Activated CD8-positive, alpha-beta memory T cell treated with anti-CD3 and anti-CD28 coated beads, Interleukin-2, amount 50 U/mL, for 1 hour (primary cell): ENCODE data around the gene GPD2.

ENCODE experiments used
- DNase-seq: peaks from one replicate; pipeline ENCODE4 v3.0.0-alpha.2; 2020; ENCODE audit errors: extremely low read depth

The GPD2 gene

DNA sequence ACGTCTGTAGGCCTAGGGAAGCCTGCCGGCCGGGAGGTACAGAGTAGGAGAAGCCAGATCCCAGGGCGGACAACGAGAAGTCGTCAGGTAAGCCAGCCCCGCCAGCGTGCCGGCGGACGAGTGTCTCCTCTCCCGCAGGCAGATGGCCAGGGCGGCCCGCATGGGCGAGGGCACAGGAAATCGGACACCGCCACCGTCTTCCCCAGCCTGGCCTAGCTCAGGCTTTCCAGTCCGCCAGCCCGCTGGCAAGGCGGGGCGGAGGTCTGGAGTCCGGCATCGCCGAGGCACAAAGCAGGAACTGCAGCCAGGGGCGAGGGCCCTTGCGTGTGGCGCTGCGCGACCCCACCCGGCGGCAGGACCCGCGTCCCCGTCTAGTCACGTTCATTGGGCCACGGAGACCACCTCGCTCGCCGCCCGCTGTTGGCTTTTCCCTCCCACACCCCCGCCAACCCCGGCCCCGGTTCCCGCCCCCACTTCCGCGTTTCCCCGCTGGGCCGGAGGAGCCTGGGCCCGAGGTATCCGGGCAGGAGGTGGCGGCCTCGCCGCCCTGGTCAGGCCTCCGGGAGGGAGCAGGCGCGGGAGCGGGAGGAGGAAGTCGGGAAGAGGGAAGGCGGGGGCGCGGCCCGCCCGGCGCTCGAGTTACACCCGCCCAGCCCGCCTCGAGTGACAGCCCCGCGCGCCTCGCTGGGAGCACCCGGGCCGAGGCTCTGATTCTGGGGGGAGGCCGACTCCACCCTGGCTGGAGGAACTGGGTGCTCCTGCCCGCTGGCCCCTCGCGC is at the start of gene GPD2:
Gene GPD2 (plus strand): TSS at position 662 of the 779 bp plus-strand sequence. CDS start 39,727 bp downstream, outside the sequence.
- peak; percentile 34 for DNase-seq

DNA sequence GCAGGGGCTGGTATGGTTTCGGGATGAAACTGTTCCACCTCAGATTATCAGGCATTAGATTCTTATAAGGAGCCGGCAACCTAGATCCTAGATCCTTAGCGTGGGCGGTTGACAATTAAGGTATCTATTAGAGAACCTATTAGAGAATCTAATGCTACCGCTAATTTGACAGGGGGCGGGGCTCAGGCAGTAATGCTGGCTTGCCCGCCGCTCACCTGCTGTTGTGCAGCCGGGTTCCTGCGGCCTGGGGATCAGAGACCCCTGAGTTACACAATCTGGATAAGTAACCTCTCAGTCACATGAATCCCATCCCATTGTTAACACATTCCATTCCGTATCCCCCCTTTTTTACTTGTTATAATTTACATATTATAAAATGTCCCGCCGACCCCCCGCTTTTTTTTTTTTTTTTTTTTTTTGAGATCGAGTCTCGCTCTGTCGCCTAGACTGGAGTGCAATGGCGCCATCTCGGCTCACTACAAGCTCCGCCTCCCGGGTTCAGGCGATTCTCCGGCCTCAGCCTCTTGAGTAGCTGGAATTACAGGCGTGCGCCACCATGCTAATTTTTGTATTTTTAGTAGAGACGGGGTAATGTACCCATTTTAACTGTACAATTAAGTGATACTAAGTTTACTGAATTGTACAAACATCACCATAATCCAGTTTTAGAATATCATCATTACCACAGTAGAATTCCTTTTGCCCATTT is 42.0 kb upstream of the GPD2 start:
- DNase-seq = no peak

DNA sequence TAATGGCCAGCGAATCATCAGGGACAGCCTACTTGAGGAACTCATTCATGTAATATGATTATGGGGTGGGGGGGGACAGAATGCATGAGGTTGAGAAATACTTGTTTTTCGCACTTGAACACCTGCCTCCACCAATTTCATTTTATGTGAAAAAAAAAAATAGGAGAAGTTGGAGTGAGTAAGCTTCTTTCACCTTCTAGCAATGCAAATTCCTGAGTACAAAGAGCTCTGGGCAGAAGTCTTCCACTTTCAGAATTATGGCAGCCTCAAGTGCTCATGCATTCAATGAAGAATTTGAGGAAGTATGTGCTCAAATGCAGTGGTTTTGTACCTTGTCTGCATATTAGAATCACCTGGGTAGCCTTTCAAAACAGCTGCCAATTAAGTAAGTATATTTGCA is 40.1 kb upstream of the GPD2 start:
- no peak for DNase-seq

DNA sequence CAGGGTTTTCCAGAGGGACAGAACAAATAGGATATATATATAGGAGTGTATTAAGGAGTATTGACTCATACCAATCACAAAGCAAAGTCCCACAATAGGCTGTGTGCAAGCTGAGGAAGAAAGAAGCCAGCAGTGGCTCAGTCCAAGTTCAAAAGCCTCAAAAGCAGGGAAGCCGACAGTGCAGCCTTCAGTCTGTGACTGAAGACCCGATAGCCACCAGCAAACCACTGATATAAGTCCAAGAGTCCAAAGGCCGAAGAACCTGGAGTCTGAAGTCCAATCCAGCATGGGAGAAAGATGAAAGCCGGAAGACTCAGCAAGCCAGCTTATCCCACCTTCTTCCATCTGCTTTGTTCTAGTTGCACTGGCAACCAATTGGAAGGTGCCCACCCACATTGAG is 39.0 kb upstream of the GPD2 start:
- DNase-seq = no peak

DNA sequence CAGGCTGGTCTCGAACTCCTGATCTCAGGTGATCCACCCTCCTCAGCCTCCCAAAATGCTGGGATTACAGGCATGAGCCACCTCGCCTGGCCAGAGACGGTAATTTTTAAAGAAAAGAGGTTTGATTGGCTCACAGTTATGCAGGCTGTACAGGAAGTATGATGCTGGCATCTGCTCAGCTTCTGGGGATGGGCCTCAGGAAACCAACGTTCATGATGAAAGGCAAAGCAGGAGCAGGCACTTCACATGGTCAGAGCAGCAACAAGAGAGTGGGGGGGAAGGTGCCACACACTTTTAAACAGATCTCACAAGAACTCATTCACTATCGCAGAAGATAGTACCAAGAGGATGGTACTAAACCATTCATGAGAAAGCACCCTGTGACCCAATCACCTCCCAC is 38.0 kb upstream of the GPD2 start:
- no peak for DNase-seq

DNA sequence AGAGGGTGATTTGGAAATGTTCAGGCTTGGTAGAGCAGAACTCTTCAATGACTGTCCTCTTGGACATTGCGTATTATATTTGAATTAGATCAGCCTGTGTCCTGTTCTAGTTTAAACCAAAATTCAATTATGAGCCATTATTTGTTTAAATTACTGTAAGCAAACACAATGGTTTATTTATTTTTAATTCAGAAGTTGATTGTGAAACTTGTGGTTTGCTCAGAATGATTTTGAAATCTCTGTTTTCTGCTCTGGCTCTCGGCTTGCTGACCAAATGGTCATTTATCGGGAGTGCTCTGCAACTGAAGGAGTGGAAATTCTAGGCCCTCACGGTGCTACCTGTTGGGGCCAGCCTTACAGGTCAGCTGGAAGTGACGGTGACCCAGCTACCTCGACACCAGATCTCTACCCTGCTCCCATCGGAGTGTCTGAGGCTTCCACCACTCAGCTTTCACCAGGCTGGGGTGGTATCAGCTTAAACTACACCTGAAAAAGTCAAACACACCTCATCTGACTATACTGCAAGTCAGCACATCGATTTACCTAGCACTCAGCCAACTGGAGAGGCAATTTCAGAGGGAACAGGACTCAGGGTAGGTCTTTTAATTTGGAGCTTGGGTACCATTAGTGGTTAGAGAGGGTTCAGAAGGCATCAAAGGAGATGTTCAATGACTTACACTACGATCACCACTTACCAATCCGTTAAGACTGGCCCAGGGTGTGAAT is 36.8 kb upstream of the GPD2 start:
- DNase-seq = no peak

DNA sequence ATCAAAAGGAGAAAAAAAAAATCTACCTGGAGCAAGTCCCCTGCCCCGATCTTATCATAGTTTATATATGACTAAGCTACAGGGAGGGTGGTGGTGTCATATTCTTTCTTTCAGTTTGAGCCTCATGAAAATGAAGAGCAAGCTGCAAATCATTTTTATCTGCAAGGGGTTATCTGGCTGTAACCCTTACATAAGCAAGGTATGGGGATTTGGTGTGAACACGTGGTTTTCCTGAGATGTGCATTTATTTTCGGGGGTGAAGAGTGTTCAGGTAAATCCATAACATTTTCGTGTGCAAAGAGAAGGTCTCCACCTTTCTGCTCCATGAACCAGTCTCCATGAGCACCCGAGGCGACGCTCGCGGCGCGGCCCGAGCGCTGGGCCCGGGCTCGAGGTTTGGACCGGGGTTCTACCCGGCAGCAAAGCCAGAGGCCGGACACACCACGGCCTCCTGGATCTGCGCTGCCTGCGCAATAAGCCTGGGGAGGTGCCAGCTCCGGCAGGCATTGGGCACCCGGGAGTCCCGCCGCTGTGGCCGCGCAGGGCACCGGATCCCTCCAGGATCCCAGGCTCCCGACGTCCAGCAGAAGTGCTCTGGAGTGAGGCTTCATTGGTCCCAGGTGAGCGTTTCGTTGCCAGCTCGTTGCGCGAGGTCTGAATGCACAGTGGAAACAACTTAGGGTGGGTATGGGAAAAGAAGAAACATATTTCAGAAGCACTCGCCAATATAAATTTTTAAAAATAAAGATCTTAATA is 36.1 kb upstream of the GPD2 start:
- DNase-seq = no peak

DNA sequence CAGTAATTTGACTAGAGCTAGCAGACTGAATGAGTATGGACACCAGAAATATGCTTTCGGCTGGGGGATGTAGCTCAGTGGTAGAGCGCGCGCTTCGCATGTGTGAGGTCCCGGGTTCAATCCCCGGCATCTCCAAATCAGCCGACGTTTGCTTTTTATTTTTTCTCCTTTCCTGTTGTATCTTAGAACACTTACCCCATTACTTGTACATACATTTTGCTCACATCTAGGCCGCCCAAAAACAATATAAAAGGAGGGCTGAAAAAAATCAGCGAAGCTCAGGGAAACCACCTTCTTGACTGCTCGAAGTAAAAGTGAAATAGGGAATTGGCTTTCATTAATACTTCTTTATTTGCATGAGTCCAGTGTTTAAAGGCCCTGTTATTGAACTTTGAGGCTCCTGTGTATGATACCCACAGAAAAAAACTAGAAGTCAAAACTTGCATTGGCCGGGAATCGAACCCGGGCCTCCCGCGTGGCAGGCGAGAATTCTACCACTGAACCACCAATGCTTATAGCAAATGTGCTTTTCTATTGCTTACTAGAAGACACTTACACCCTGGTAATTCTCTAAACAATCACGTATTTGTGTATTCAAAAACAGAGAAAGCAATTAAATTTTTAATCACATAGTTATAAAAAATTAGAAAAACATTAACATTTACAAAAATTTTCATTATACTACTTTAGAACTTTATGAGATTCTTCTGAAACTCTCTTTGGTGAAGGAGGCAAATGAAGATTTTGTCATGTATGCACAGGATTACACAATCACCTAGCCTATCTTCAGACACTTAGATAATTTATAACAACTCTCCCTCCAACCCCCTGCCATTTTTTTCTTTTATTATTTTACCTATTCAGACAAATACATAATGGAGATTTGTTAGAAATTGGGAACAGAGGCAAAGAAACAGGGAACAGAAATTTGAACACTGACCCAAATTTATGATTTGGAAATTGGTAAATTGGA is 35.2 kb upstream of the GPD2 start:
- DNase-seq = peak; percentile 66

DNA sequence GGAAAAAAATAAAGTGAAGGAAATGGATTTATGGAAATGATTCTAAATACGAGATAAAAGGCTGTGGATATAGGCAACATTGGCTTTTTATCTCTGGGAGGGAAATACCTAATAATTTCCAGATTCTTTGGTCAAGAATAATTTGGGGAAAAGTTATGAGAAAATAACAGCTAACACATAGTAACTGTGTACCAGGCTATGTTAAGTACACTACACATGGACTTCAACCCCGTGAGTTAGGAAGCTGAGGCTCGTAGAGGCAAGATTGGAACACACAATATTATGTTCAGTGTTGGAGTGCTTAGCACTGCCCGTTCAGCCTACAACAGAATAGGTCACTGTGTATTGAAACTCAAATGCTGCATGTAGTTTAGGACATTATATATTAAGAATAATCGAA is 34.3 kb upstream of the GPD2 start:
- no peak for DNase-seq

DNA sequence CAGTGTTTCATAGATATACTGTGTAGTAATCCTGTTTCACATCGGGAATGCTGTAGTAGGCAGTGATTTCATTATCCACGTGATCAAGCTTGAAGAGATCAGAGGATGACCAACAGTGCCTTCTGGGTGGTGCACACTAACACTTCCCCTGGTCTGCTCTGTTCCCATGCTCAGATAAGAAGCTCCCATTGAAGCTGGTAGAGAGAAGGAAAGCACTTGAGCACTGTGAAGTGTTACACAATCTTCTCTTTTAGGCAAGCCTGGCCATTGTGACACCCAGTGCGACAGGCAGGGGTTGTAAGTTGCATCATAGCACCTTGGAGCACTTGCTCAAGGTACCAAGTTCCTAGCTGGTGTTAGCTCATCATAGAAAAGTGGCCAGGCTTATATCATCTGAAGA is 30.6 kb upstream of the GPD2 start:
- no peak for DNase-seq

DNA sequence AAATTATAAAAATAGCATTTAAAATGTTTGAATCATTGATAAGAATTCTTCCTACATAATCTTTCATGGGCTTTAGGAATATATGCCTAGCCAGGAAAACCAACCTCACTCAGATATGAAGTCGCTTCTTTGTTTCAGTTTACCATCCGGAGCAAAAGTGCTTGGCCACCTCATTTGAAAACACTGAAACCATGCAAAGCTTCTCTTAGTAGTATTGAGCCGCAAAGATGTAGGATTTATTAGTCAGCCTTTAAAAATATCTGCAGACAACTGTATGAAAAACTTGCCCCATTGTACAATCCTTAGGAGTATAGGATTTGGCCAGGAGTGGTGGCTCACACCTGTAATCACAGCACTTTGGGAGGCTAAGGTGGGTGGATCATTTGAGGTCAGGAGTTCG is 24.3 kb upstream of the GPD2 start:
- DNase-seq = no peak

DNA sequence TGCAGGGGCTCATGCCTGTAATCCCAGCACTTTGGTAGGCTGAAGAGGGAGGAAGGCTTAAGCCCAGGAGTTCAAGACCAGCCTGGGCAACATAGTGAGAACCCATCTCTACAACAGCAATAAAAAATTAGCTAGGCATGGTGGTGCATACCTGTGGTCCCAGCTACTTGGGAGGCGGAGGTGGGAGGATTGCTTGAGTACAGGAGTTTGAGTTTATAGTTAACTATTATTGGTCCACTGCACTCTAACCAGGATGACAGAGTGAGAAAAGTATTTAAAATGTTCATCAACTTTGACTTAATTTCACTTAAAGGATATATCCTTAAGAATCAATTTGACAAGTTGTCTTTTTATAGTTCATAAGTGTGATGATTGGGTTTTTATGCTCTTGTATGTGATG is 14.3 kb upstream of the GPD2 start:
- no peak for DNase-seq

DNA sequence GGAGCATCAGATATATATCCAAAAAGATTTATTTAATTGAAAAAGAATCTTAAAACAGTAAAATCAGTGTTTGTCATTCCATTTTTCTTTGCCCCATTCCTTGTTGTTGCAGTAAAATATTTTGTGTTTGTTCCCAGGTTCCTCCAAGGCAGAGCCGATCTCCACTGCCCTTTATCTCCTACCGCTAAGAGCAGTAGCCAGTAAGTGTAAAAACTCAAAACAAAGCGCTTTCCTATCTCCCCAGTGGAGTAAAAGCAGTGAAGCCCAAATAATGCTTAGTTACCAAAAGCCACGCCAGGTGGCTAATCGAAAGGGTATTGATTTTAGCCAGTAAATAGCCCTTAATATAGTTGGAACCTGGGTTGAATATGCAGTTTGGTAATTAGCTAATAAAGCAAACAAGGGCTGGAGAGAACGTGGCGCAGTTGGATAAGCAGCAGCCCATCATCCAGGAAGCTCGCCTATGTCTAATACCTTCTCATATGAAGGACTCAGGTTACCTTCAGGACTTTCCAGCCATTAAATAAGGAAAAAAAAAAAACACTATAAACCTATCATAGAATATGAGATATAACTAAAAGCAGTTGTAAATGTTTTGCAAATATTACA is 12.4 kb upstream of the GPD2 start:
- no peak for DNase-seq

DNA sequence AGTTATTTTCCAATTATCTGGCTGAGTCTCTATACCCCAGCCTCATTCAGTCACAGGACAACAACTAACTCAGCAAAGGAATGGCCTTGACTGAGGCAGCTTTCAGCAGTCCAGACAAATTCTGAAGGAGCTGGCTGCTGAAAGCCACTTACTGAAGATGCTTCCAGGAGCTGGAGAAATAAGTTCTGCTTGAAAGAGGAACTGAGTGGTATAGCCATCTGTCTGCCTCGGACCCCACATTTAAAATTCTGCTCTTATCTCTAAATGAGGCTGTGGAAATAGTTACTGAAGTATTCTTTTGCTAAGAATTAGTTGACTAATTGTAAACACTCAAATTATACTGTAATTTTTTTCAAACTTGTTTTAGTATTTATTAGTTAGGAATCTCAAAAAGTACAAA is 9.1 kb upstream of the GPD2 start:
- no peak for DNase-seq

DNA sequence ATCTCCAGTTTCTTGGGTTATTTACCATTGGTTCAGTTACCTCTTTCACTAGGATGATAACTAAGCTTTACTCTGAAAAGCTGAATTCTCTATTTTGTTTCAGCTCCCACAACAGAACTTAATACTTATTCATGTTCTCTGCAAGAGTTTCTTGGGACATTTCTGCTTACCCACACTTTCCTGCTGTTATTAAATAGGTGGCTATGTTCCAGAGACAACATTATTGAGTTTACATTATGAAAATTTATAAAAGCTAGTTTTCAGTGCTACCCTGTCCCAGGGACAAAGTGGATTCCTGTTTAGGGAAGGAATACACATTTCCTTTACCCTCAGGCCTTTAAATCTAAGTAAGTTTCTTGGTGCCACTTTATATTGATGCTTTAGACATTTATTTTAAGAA is 7.0 kb upstream of the GPD2 start:
- no peak for DNase-seq

DNA sequence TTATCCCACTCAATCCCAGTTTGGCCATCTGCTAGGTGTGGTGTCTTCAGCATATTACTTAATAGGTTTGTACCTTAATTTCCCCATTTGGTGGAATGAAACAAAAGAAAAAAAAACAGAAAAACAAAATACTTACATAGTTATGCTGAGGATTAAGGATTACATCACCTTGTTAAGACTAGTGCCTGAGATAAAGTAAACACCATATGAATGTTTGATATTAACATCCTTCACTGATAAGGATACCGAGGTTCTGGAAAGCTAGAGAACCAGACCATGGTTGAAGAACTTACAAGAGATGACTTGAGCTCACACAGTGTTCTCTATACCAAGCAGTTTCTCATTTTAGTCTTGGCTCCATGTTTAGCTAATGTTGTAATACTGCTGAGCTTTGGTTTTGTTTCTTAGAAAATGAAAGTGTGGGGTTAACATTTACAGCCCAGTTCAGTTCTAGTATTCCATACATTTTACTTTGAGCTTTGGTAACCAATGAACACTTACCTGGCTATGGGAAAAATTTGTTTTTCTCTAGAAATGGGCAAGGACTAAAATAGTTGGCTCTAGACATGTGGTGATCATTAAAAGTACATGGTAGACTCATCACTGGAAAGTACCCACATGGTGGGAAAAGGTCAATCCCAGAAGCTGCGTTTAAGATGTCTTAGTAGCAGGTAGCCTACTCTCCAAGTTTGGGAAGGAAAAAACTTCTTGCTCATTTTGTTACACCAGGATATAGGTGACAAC is 5.8 kb upstream of the GPD2 start:
- no peak for DNase-seq

DNA sequence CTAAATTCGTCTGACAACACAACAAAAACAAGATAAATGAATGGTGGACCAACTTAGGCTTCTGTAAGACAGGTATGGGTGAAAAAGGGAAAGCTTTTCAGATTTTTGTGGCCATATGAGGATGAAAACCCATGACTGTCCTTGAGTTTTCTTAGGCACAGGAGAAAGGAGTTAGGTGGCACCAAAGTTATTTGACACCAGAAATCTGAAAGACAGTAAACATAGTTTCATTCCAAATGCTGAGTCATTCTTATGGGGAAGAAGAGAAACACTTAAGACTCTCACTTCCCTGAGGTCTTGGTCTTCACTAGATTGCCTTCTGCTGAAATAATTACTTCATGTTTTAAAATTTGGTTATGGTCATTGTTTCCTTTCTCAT is 5.2 kb upstream of the GPD2 start:
- no peak for DNase-seq

DNA sequence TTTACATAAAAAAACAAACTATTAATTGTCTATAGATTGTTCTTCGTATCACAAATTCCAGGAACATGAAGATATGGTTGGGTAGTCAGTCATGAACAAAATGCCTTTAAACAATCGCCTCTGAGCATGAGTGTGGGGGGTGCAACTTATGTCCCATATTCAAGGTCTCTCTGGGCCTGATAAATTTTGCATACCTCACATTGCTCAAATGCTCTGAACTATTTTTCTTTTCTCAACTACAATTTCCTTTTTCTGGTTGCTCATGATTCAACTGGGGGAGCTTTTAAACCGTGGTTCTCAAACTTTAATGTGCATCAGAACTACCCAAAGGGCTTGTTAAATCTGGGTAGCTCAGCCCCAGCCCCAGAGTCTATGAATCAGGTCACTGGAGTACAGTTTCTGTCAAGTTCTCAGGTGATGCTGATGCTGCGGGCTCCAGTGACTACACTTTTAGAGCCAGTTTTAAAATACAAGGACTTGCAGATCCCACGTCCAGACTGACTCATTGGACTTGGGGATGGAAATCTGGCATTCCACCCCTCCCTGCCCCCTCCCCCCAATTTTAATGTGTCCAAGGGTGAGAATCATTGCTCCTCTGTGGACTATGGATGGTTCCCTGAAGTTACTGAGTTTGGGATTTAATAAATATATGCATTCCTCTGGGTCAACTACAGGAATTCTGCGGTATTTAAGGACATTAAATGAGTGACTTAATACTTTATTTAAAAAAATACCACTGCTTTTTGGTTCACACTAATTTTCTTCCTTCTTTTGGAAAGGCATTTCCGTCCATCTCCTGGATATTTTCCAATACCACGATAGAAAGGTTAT is 1.5 kb upstream of the GPD2 start:
- peak; percentile 9 for DNase-seq

DNA sequence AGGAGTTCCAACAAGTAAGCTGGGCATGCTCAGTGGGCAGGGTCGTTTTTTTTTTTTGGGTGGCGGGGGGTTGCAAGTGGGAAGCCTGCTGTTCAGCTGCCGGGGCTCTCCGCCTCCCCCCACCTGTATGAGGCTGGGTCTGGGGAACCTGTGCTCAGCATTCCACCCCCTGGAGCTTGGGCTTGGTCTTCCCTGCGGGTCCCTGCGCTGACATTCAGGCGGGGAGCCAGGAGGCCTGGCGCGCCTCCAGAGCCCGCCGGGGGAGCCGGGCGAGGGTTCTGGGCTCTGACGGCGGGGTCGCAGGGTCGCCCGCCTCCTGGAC is 822 bp upstream of the GPD2 start:
- DNase-seq = no peak
